ENCODE data around the gene XPNPEP3.

Gene XPNPEP3

GRCh38 chr22:40951795-40952605 is 95.1 kb downstream of the XPNPEP3 start:
- DNase-seq = no peak

- DNase-seq = no peak
These were observed 96.5 kb downstream of the XPNPEP3 start for GRCh38 chr22:40953471-40953870.

GRCh38 chr22:40954113-40954512 is 97.2 kb downstream of the XPNPEP3 start:
- no peak for DNase-seq

- no peak for DNase-seq
These were observed 98.6 kb downstream of the XPNPEP3 start for GRCh38 chr22:40955571-40955970.

GRCh38 chr22:40957601-40958000 is 100.7 kb downstream of the XPNPEP3 start:
- DNase-seq = no peak

- no peak for DNase-seq
These were observed 101.4 kb downstream of the XPNPEP3 start for GRCh38 chr22:40958299-40958698.

GRCh38 chr22:40960145-40960544 is 103.2 kb downstream of the XPNPEP3 start:
- no peak for DNase-seq

GRCh38 chr22:40965936-40966725 is 109.2 kb downstream of the XPNPEP3 start:
- DNase-seq = no peak

- no peak for DNase-seq
These were observed 109.8 kb downstream of the XPNPEP3 start for GRCh38 chr22:40966726-40967085.

- DNase-seq = no peak
These were observed 110.3 kb downstream of the XPNPEP3 start for GRCh38 chr22:40967111-40967760.

GRCh38 chr22:40972587-40972986 is 115.6 kb downstream of the XPNPEP3 start:
- DNase-seq = no peak

GRCh38 chr22:40973144-40973543 is 116.2 kb downstream of the XPNPEP3 start:
- no peak for DNase-seq

GRCh38 chr22:40975366-40975765 is 118.4 kb downstream of the XPNPEP3 start:
- DNase-seq = no peak

GRCh38 chr22:40976866-40977700 is 120.1 kb downstream of the XPNPEP3 start:
- no peak for DNase-seq

GRCh38 chr22:40979198-40979597 is 122.2 kb downstream of the XPNPEP3 start:
- DNase-seq = no peak

- DNase-seq = no peak
These were observed 122.9 kb downstream of the XPNPEP3 start for GRCh38 chr22:40979871-40980270.

All from activated CD4-positive, alpha-beta T cell treated with anti-CD3 and anti-CD28 coated beads for 4 hours (primary cell).